Measurements from ENCODE around the gene SLC4A2. TPM values are rescaled to one million over a fixed set of nuclear protein-coding genes. Genes with fewer than 3 reads are reported as not detected.

Gene SLC4A2
- total RNA-seq, 6 experiments from 2014 or later = 74.0 to 140 (median 106) TPM

GRCh38 chr7:151060113-151060415 is 675 bp downstream of the SLC4A2 start:
- TF ChIP-seq POLR2A (IDR thresholded peaks at IDR 0.05) (no peak), CTCF (IDR thresholded peaks at IDR 0.05) (peak in 1 of 4 donors; percentile 2)
- Histone ChIP-seq H3K27me3 (no peaks in the 10 kb centered on the region), H3K4me1 (peaks cover 0 to 42% (median 17%) of the 10 kb centered on the region in 4 donors), H3K4me3 (peak overlapping the region; percentile 85 to 92 (median 87)), H3K36me3 (peaks cover 0 to 8% (median 3%) of the 10 kb centered on the region in 4 donors), H3K9me3 (no peaks in the 10 kb centered on the region), H3K27ac (peak overlapping the region; percentile 89 to 96 (median 94))
- ATAC-seq = no peak
- WGBS (ENCODE audit: insufficient coverage, low coverage, low lambda C conversion rate, missing lambda C conversion rate) = 0% methylated on average over 2 of the region's 17 CpGs
- intact Hi-C loops (cut with DNase I) = no loop called here
- no peak for DNase-seq

- DNase-seq (peak in 2 of 3 donors; percentile 54 to 67), ATAC-seq (no peak)
- TF ChIP-seq CTCF (IDR thresholded peaks at IDR 0.05) = no peak
- no peak for TF ChIP-seq POLR2A (IDR thresholded peaks at IDR 0.05)
- Histone ChIP-seq H3K27me3 (no peaks in the 10 kb centered on the region), H3K27ac (peak overlapping the region in 2 of 3 donors; percentile 89 to 94), H3K4me3 (peak overlapping the region; percentile 85 to 92 (median 87)), H3K9me3 (no peaks in the 10 kb centered on the region), H3K36me3 (peaks cover 0 to 12% (median 5%) of the 10 kb centered on the region in 4 donors), H3K4me1 (peaks cover 0 to 42% (median 17%) of the 10 kb centered on the region in 4 donors)
- WGBS (ENCODE audit: insufficient coverage, low coverage, low lambda C conversion rate, missing lambda C conversion rate) = 2% methylated on average over 6 of the region's 21 CpGs
- intact Hi-C loops (cut with DNase I) = no loop called here
Measured at GRCh38 chr7:151060416-151061212, 1.2 kb downstream of the SLC4A2 start.

GRCh38 chr7:151061213-151062110 is 2.1 kb downstream of the SLC4A2 start:
- Histone ChIP-seq H3K27ac (no peak overlapping the region), H3K4me3 (no peak overlapping the region), H3K27me3 (no peaks in the 10 kb centered on the region), H3K9me3 (no peaks in the 10 kb centered on the region), H3K4me1 (peaks cover 0 to 41% (median 17%) of the 10 kb centered on the region in 4 donors), H3K36me3 (peaks cover 0 to 16% (median 6%) of the 10 kb centered on the region in 4 donors)
- TF ChIP-seq POLR2A (IDR thresholded peaks at IDR 0.05) (no peak), CTCF (IDR thresholded peaks at IDR 0.05) (no peak)
- intact Hi-C loops (cut with DNase I) = no loop called here
- WGBS (ENCODE audit: insufficient coverage, low coverage, low lambda C conversion rate, missing lambda C conversion rate) = 65% methylated on average over 19 of the region's 33 CpGs
- DNase-seq (no peak), ATAC-seq (no peak)

- H3K27me3 ChIP-seq = no peaks in the 10 kb centered on the region
- 20% methylated on average over 1 of the region's 11 CpGs for WGBS (ENCODE audit: insufficient coverage, low coverage, low lambda C conversion rate, missing lambda C conversion rate)
- TF ChIP-seq CTCF (IDR thresholded peaks at IDR 0.05) = no peak
- TF ChIP-seq POLR2A (IDR thresholded peaks at IDR 0.05) = no peak
- intact Hi-C loops (cut with DNase I) = no loop called here
- H3K9me3 ChIP-seq = no peaks in the 10 kb centered on the region
- DNase-seq (no peak), ATAC-seq (no peak)
- peaks cover 0 to 22% (median 9%) of the 10 kb centered on the region in 4 donors for H3K36me3 ChIP-seq
- no peak overlapping the region for H3K27ac ChIP-seq
- H3K4me1 ChIP-seq = peaks cover 0 to 35% (median 17%) of the 10 kb centered on the region in 4 donors
- H3K4me3 ChIP-seq = no peak overlapping the region
Measured at GRCh38 chr7:151062111-151062398, 2.7 kb downstream of the SLC4A2 start.

Data from right lobe of liver (tissue), 6 donors.